Measurements from ENCODE around the gene TOMT. TPM values are rescaled to one million over a fixed set of nuclear protein-coding genes. Genes with fewer than 3 reads are reported as not detected.

The TOMT gene
- total and polyA plus RNA-seq, 2 of the 4 experiments (the other 2 are of a cell fraction), result not detected

- Histone ChIP-seq H3K4me1 (ENCODE audit: control insufficient read depth, insufficient read depth, low read length) (no peaks in the 10 kb centered on the region), H3K14ac (replicated peaks; ENCODE audit: low read depth, low read length) (no peak overlapping the region), H2AFZ (replicated peaks; ENCODE audit: low read length, poor library complexity) (no peak overlapping the region), H4K8ac (ENCODE audit: low read depth in 2 of 2, low read length in 2 of 2) (no peak overlapping the region), H4K91ac (ENCODE audit: insufficient read depth, low read depth, low read length) (no peak overlapping the region), H3K56ac (ENCODE audit: extremely low read depth, insufficient read depth, low read length) (no peak overlapping the region), H4K20me1 (ENCODE audit: insufficient read depth, low read length) (no peaks in the 10 kb centered on the region), H3K9me1 (ENCODE audit: insufficient read depth, low read length) (no peaks in the 10 kb centered on the region), H3K27ac (ENCODE audit: insufficient read depth, low read length) (no peak overlapping the region), H2BK20ac (ENCODE audit: low read depth, low read length) (no peak overlapping the region), H4K5ac (ENCODE audit: low read depth, low read length) (no peak overlapping the region), H3K79me1 (ENCODE audit: low read depth in 1 of 2, low read length in 2 of 2) (no peaks in the 10 kb centered on the region), H3K9ac (ENCODE audit: low read depth, low read length) (no peak overlapping the region), H3K36me3 (ENCODE audit: control insufficient read depth, insufficient read depth, low read length) (no peaks in the 10 kb centered on the region), H3K27me3 (ENCODE audit: control insufficient read depth, insufficient read depth, low read length) (peaks cover 7% of the 10 kb centered on the region), H2BK5ac (ENCODE audit: low read depth, low read length, poor library complexity, severe bottlenecking) (no peak overlapping the region), H3K4ac (ENCODE audit: low read depth, low read length) (no peak overlapping the region), H3K23ac (ENCODE audit: low read depth, low read length) (no peak overlapping the region), H2BK120ac (ENCODE audit: low read depth, low read length) (no peak overlapping the region), H3K4me2 (ENCODE audit: low read depth, low read length) (no peak overlapping the region), H3K4me3 (ENCODE audit: insufficient read depth, low read depth, low read length) (no peak overlapping the region), H3K18ac (ENCODE audit: low read depth, low read length) (no peak overlapping the region), H2AK5ac (ENCODE audit: low read depth, low read length) (no peak overlapping the region), H2AK9ac (replicated peaks; ENCODE audit: low read depth, low read length, poor library complexity) (no peak overlapping the region), H3K9me3 (ENCODE audit: control insufficient read depth, insufficient read depth, low read length) (peaks cover 7% of the 10 kb centered on the region), H2BK15ac (ENCODE audit: low read depth, low read length) (no peak overlapping the region)
- ATAC-seq (ENCODE audit: low read depth) (no peak), DNase-seq (no peak)
- 61% methylated on average over 2 of the region's 3 CpGs; no CpG with 5 or more reads in 1 of the 2 experiments for WGBS, 2 experiments (ENCODE audit: extremely low coverage in 2 of 2, insufficient read length in 1 of 2)
- CTCF ChIA-PET, result no interaction called here
- POLR2A ChIA-PET (ENCODE audit: unreplicated experiment), result no interaction called here
- in situ Hi-C loops (cut with MboI; ENCODE audit: low sequenced_read_pairs), result no loop called here
- BruUV-seq (replicated peaks), result no TSS peak
- dilution Hi-C loops (cut with HindIII; ENCODE audit: low sequenced_read_pairs, unreplicated experiment), result no loop called here
- intact Hi-C loops (cut with micrococcal nuclease), result no loop called here
- TF ChIP-seq, protein P1, sequence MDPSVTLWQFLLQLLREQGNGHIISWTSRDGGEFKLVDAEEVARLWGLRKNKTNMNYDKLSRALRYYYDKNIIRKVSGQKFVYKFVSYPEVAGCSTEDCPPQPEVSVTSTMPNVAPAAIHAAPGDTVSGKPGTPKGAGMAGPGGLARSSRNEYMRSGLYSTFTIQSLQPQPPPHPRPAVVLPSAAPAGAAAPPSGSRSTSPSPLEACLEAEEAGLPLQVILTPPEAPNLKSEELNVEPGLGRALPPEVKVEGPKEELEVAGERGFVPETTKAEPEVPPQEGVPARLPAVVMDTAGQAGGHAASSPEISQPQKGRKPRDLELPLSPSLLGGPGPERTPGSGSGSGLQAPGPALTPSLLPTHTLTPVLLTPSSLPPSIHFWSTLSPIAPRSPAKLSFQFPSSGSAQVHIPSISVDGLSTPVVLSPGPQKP (IDR thresholded peaks at IDR 0.05; ENCODE audit: borderline replicate concordance, low read depth, low read length), result no peak
- TF ChIP-seq NFE2L2 (IDR thresholded peaks at IDR 0.05; ENCODE audit: low read depth, low read length) (no peak), MAZ (IDR thresholded peaks at IDR 0.05; ENCODE audit: borderline replicate concordance, low read depth, low read length) (no peak), SMC3 (IDR thresholded peaks at IDR 0.05; ENCODE audit: low read depth, low read length) (no peak), RCOR1 (IDR thresholded peaks at IDR 0.05; ENCODE audit: insufficient replicate concordance, low read length) (no peak), BHLHE40 (IDR thresholded peaks at IDR 0.05; ENCODE audit: low read depth, low read length) (no peak), MAFK (IDR thresholded peaks at IDR 0.05; ENCODE audit: low read depth, low read length) (no peak), CEBPB (IDR thresholded peaks at IDR 0.05; ENCODE audit: low read depth, low read length) (no peak)
- TF ChIP-seq, protein P2, sequence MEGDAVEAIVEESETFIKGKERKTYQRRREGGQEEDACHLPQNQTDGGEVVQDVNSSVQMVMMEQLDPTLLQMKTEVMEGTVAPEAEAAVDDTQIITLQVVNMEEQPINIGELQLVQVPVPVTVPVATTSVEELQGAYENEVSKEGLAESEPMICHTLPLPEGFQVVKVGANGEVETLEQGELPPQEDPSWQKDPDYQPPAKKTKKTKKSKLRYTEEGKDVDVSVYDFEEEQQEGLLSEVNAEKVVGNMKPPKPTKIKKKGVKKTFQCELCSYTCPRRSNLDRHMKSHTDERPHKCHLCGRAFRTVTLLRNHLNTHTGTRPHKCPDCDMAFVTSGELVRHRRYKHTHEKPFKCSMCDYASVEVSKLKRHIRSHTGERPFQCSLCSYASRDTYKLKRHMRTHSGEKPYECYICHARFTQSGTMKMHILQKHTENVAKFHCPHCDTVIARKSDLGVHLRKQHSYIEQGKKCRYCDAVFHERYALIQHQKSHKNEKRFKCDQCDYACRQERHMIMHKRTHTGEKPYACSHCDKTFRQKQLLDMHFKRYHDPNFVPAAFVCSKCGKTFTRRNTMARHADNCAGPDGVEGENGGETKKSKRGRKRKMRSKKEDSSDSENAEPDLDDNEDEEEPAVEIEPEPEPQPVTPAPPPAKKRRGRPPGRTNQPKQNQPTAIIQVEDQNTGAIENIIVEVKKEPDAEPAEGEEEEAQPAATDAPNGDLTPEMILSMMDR (conservative IDR thresholded peaks at IDR 0.05; ENCODE audit: low read depth, low read length), result no peak
Observed at GRCh38 chr11:72129381-72129780, 23.7 kb downstream of the TOMT start.

All from IMR-90 (cell line).